Caco-2 (cell line): ENCODE measurements around the gene OR9G4. TPM values are rescaled to one million over a fixed set of nuclear protein-coding genes. Genes with fewer than 3 reads are reported as not detected.

Experiments
- Bru-seq: library from RNA; stranded (reverse); fragments of 400-500 nt; gene quantifications from one replicate; lab custom pipeline; 2021; lab: Mats Ljungman, UMichigan
- BruChase-seq, 2 experiments: library from RNA; stranded (reverse); fragments of 400-500 nt; gene quantifications; one replicate each; lab custom pipeline; 2021; lab: Mats Ljungman, UMichigan
- BruUV-seq: library from RNA; stranded (reverse); fragments of 400-500 nt; replicated peaks from 2 replicates; lab custom pipeline; 2021; lab: Mats Ljungman, UMichigan
- CTCF ChIA-PET: fragments of 300-600 bp; sonication (Branson Sonifier 250); formaldehyde crosslinking; loops from one replicate; lab custom pipeline; 2022; ENCODE audit warnings: antibody characterized with exemption; lab: Charles Lee
- POLR2A ChIA-PET: fragments of 300-600 bp; sonication (Branson Sonifier 250); formaldehyde crosslinking; loops from one replicate; lab custom pipeline; 2022; ENCODE audit warnings: antibody characterized with exemption; lab: Charles Lee
- DNase-seq, 2 experiments: peaks; one replicate each; pipeline versions ENCODE4 v3.0.0 to v3.0.0-alpha.2; 2020 to 2022
- H3K27me3 ChIP-seq: replicated peaks from 2 replicates; pipeline ENCODE4 v1.6.0; 2011; ENCODE audit warnings: low read length; ENCODE audit not compliant: control insufficient read depth, insufficient read depth
- H3K36me3 ChIP-seq: 2 replicates; pipeline ENCODE4 v1.5.1; 2011; ENCODE audit warnings: low read length; ENCODE audit not compliant: control insufficient read depth, insufficient read depth
- H3K4me1 ChIP-seq: fragments of 250-450 bp; sonication (Bioruptor Pico); 2 replicates; pipeline ENCODE4 v1.5.1; 2020; ENCODE audit warnings: mild to moderate bottlenecking
- H3K4me3 ChIP-seq: 2 replicates; pipeline ENCODE4 v1.5.1; 2011; ENCODE audit warnings: low read depth, mild to moderate bottlenecking, control low read depth, low read length
- H3K9me3 ChIP-seq: fragments of 250-450 bp; sonication (Bioruptor Pico); 2 replicates; pipeline ENCODE4 v1.5.1; 2020; ENCODE audit warnings: mild to moderate bottlenecking, moderate library complexity
- H3K27ac Mint-ChIP-seq: one replicate; pipeline ENCODE4 v1.8.0; 2022; ENCODE audit warnings: mixed read lengths; ENCODE audit not compliant: unreplicated experiment
- H3K27me3 Mint-ChIP-seq: one replicate; pipeline ENCODE4 v1.8.0; 2022; ENCODE audit warnings: mixed read lengths; ENCODE audit not compliant: insufficient read depth, unreplicated experiment
- H3K36me3 Mint-ChIP-seq: one replicate; pipeline ENCODE4 v1.8.0; 2022; ENCODE audit warnings: mild to moderate bottlenecking, mixed read lengths; ENCODE audit not compliant: insufficient read depth, unreplicated experiment
- H3K4me1 Mint-ChIP-seq: one replicate; pipeline ENCODE4 v1.8.0; 2022; ENCODE audit warnings: low read depth, mixed read lengths; ENCODE audit not compliant: unreplicated experiment
- H3K4me3 Mint-ChIP-seq: one replicate; pipeline ENCODE4 v1.8.0; 2022; ENCODE audit warnings: mild to moderate bottlenecking, moderate library complexity, mixed read lengths; ENCODE audit not compliant: unreplicated experiment
- H3K9me3 Mint-ChIP-seq: one replicate; pipeline ENCODE4 v1.8.0; 2022; ENCODE audit warnings: mixed read lengths; ENCODE audit not compliant: unreplicated experiment
- CTCF ChIP-seq, 2 experiments: fragments of 200-600 bp in 1 of 2; IDR thresholded peaks; 1 replicate in 1 of 2; 2 replicates in 1 of 2; pipeline versions ENCODE4 v1.5.1 to v1.8.0; 2011 to 2022; ENCODE audit warnings: antibody characterized with exemption in 1 of 2, control low read depth in 1 of 2, inconsistent platforms in 1 of 2, low read depth in 1 of 2, low read length in 1 of 2, mild to moderate bottlenecking in 1 of 2, moderate library complexity in 1 of 2; ENCODE audit not compliant: insufficient read depth in 1 of 2, severe bottlenecking in 1 of 2, unreplicated experiment in 1 of 2
- intact Hi-C: fragments of 100-400 bp; cut with micrococcal nuclease; formaldehyde crosslinking; loops from one replicate; pipeline ENCODE4 v1.10.0; 2022; ENCODE audit not compliant: unreplicated experiment
- long read RNA-seq: library from polyadenylated mRNA; stranded (forward); transcript quantifications from one replicate; pipeline ENCODE4 v2.0.0, GENCODE V29; 2022
- total RNA-seq: library from RNA; stranded (reverse); gene quantifications from 2 replicates; pipeline ENCODE4 v1.2.3, GENCODE V29; 2022

Gene OR9G4
- total RNA-seq (not detected in 2 replicates), Bru-seq, nascent RNA (not detected), BruChase-seq, experiment 1, labeled RNA remaining after a 2-hour chase (not detected), BruChase-seq, experiment 2, labeled RNA remaining after a 6-hour chase (not detected)
- long read RNA-seq, result 0 reads

- Histone ChIP-seq H3K9me3 (no peaks in the 10 kb centered on the region), H3K4me3 (no peak within 1 kb of the TSS), H3K4me1 (no peaks in the 10 kb centered on the region), H3K36me3 (no peaks in the 10 kb centered on the region), H3K27me3 (no peaks in the 10 kb centered on the region)
- H3K36me3 Mint-ChIP-seq, result no peaks in the 10 kb centered on the region
- peaks cover 6% of the 10 kb centered on the region for H3K27me3 Mint-ChIP-seq
- ChIA-PET CTCF (no interaction called here), POLR2A (no interaction called here)
- no peak for DNase-seq
- H3K27ac Mint-ChIP-seq, result no peak within 1 kb of the TSS
- no peaks in the 10 kb centered on the region for H3K9me3 Mint-ChIP-seq
- no peak for TF ChIP-seq CTCF (IDR thresholded peaks at IDR 0.05; ENCODE audit: insufficient read depth in 1 of 2, low read depth in 1 of 2, low read length in 1 of 2, severe bottlenecking in 1 of 2, unreplicated experiment in 1 of 2)
- H3K4me3 Mint-ChIP-seq, result no peak within 1 kb of the TSS
- intact Hi-C loops, result no loop called here
- no TSS peak for BruUV-seq
- no peaks in the 10 kb centered on the region for H3K4me1 Mint-ChIP-seq
Measured at GRCh38 chr11:56748597-56748996, at the start of gene OR9G4. Gene OR9G4, minus strand, starts transcription at chr11:56748697. Its CDS starts 4,931 bp downstream, at chr11:56743766.

GRCh38 chr11:56783448-56784041 is 35.0 kb upstream of the OR9G4 start:
- peak; percentile 51 to 63 for TF ChIP-seq CTCF (IDR thresholded peaks at IDR 0.05; ENCODE audit: insufficient read depth in 1 of 2, low read depth in 1 of 2, low read length in 1 of 2, severe bottlenecking in 1 of 2, unreplicated experiment in 1 of 2)
- H3K4me1 Mint-ChIP-seq, result no peaks in the 10 kb centered on the region
- no peaks in the 10 kb centered on the region for H3K27me3 ChIP-seq
- ChIA-PET CTCF (no interaction called here), POLR2A (no interaction called here)
- no TSS peak for BruUV-seq
- H3K4me1 ChIP-seq, result no peaks in the 10 kb centered on the region
- H3K4me3 Mint-ChIP-seq, result no peak overlapping the region
- H3K27me3 Mint-ChIP-seq, result peaks cover 4% of the 10 kb centered on the region
- no peak overlapping the region for H3K4me3 ChIP-seq
- intact Hi-C loops, result loop anchor here (1.0 to 2.0 kb wide), 2 partner anchors 159 to 841 kb away; no protein-coding TSS in a partner anchor
- DNase-seq, result peak in 1 of 2 experiments; percentile 46
- H3K36me3 Mint-ChIP-seq, result no peaks in the 10 kb centered on the region
- no peaks in the 10 kb centered on the region for H3K9me3 ChIP-seq
- H3K36me3 ChIP-seq, result no peaks in the 10 kb centered on the region
- H3K27ac Mint-ChIP-seq, result no peak overlapping the region
- no peaks in the 10 kb centered on the region for H3K9me3 Mint-ChIP-seq

GRCh38 chr11:56782167-56782847 is 33.8 kb upstream of the OR9G4 start:
- no peak overlapping the region for H3K27ac Mint-ChIP-seq
- no peak overlapping the region for H3K4me3 Mint-ChIP-seq
- H3K9me3 ChIP-seq, result no peaks in the 10 kb centered on the region
- H3K36me3 Mint-ChIP-seq, result no peaks in the 10 kb centered on the region
- no TSS peak for BruUV-seq
- no peaks in the 10 kb centered on the region for H3K4me1 Mint-ChIP-seq
- H3K27me3 Mint-ChIP-seq, result peaks cover 4% of the 10 kb centered on the region
- no peaks in the 10 kb centered on the region for H3K9me3 Mint-ChIP-seq
- POLR2A ChIA-PET, result no interaction called here
- no peaks in the 10 kb centered on the region for H3K27me3 ChIP-seq
- no peaks in the 10 kb centered on the region for H3K36me3 ChIP-seq
- H3K4me3 ChIP-seq, result no peak overlapping the region
- no peak for TF ChIP-seq CTCF (IDR thresholded peaks at IDR 0.05; ENCODE audit: insufficient read depth in 1 of 2, low read depth in 1 of 2, low read length in 1 of 2, severe bottlenecking in 1 of 2, unreplicated experiment in 1 of 2)
- intact Hi-C loops, result loop anchor here (2.0 kb wide), 1 partner anchor 840 kb away; no protein-coding TSS in a partner anchor
- CTCF ChIA-PET, result no interaction called here
- H3K4me1 ChIP-seq, result no peaks in the 10 kb centered on the region
- DNase-seq, result no peak
